HUES64 (cell line): ENCODE data around the gene FHIT.

ENCODE experiments used
- H3K27ac ChIP-seq: 2 replicates; pipeline ENCODE4 v1.7.0; 2013; ENCODE audit warnings: low read depth, low read length, inconsistent platforms
- H3K27me3 ChIP-seq: 2 replicates; pipeline ENCODE4 v1.6.1; 2013; ENCODE audit warnings: mild to moderate bottlenecking, low read length; ENCODE audit not compliant: insufficient read depth
- H3K36me3 ChIP-seq: 2 replicates; pipeline ENCODE4 v1.6.1; 2013; ENCODE audit warnings: mild to moderate bottlenecking, low read length; ENCODE audit not compliant: insufficient read depth
- H3K4me1 ChIP-seq: 2 replicates; pipeline ENCODE4 v1.6.1; 2013; ENCODE audit warnings: mild to moderate bottlenecking, low read length, moderate library complexity; ENCODE audit not compliant: insufficient read depth
- H3K4me3 ChIP-seq: 2 replicates; pipeline ENCODE4 v1.5.1; 2013; ENCODE audit warnings: mild to moderate bottlenecking, low read length, moderate library complexity
- H3K9ac ChIP-seq: 2 replicates; pipeline ENCODE4 v1.6.1; 2013; ENCODE audit warnings: mild to moderate bottlenecking, low read depth, low read length
- H3K9me3 ChIP-seq: 2 replicates; pipeline ENCODE4 v1.6.1; 2013; ENCODE audit warnings: low read depth, low read length; ENCODE audit not compliant: insufficient read depth
- WGBS: fragments of 150-250, 120-280 bp; methylation state at CpG from one replicate; pipeline ENCODE4 v1.1.7; 2013; ENCODE audit warnings: missing lambda C conversion rate; 5-methylcytosine and 5-hydroxymethylcytosine counted together

The FHIT gene

GRCh38 chr3:60000311-60001105 lies 1250.7 kb downstream of the FHIT start:
- Histone ChIP-seq H3K9ac (no peak overlapping the region), H3K9me3 (no peaks in the 10 kb centered on the region), H3K4me1 (peaks cover 18% of the 10 kb centered on the region), H3K27ac (no peak overlapping the region), H3K36me3 (no peaks in the 10 kb centered on the region), H3K4me3 (no peak overlapping the region), H3K27me3 (no peaks in the 10 kb centered on the region)
- 98% methylated on average over 5 of the region's 6 CpGs for WGBS

- Histone ChIP-seq H3K27me3 (no peaks in the 10 kb centered on the region), H3K36me3 (no peaks in the 10 kb centered on the region), H3K9ac (no peak overlapping the region), H3K9me3 (no peaks in the 10 kb centered on the region), H3K4me3 (no peak overlapping the region), H3K4me1 (peaks cover 24% of the 10 kb centered on the region), H3K27ac (no peak overlapping the region)
- 81% methylated on average over 6 of the region's 6 CpGs for WGBS
Observed at GRCh38 chr3:59998058-59998457, 1253.2 kb downstream of the FHIT start.

- Histone ChIP-seq H3K27ac (no peak overlapping the region), H3K9me3 (no peaks in the 10 kb centered on the region), H3K9ac (no peak overlapping the region), H3K27me3 (no peaks in the 10 kb centered on the region), H3K4me1 (peaks cover 24% of the 10 kb centered on the region), H3K4me3 (no peak overlapping the region), H3K36me3 (no peaks in the 10 kb centered on the region)
- whole genome bisulfite sequencing = no CpG with 5 or more reads among the region's 1 CpG
Observed at GRCh38 chr3:59997583-59997982, 1253.7 kb downstream of the FHIT start.

- Histone ChIP-seq H3K9me3 (no peaks in the 10 kb centered on the region), H3K27ac (no peak overlapping the region), H3K27me3 (no peaks in the 10 kb centered on the region), H3K36me3 (no peaks in the 10 kb centered on the region), H3K4me1 (peaks cover 24% of the 10 kb centered on the region), H3K9ac (no peak overlapping the region), H3K4me3 (no peak overlapping the region)
- 88% methylated on average over 2 of the region's 2 CpGs for WGBS
Observed at GRCh38 chr3:59996056-59996455, 1255.2 kb downstream of the FHIT start.

GRCh38 chr3:59995563-59995962 lies 1255.7 kb downstream of the FHIT start:
- H3K36me3 ChIP-seq = no peaks in the 10 kb centered on the region
- no peak overlapping the region for H3K9ac ChIP-seq
- no peak overlapping the region for H3K27ac ChIP-seq
- H3K4me3 ChIP-seq = no peak overlapping the region
- H3K9me3 ChIP-seq = no peaks in the 10 kb centered on the region
- H3K4me1 ChIP-seq = peaks cover 24% of the 10 kb centered on the region
- no peaks in the 10 kb centered on the region for H3K27me3 ChIP-seq
- WGBS = 98% methylated on average over 4 of the region's 4 CpGs

GRCh38 chr3:59994732-59995304 lies 1256.4 kb downstream of the FHIT start:
- H3K9ac ChIP-seq = no peak overlapping the region
- 94% methylated on average over 6 of the region's 6 CpGs for WGBS
- no peaks in the 10 kb centered on the region for H3K36me3 ChIP-seq

GRCh38 chr3:59992578-59992977 lies 1258.7 kb downstream of the FHIT start:
- Histone ChIP-seq H3K27ac (no peak overlapping the region), H3K4me1 (peaks cover 13% of the 10 kb centered on the region; the same call in 1 of the 2 replicates), H3K36me3 (no peaks in the 10 kb centered on the region), H3K9me3 (no peaks in the 10 kb centered on the region), H3K9ac (no peak overlapping the region), H3K27me3 (no peaks in the 10 kb centered on the region), H3K4me3 (no peak overlapping the region)
- 97% methylated on average over 4 of the region's 4 CpGs for WGBS

More at GRCh38 chr3:59994732-59995304, 1256.4 kb downstream of the FHIT start:
- Histone ChIP-seq H3K4me1 (peaks cover 24% of the 10 kb centered on the region), H3K27ac (no peak overlapping the region), H3K4me3 (no peak overlapping the region), H3K9me3 (no peaks in the 10 kb centered on the region), H3K27me3 (no peaks in the 10 kb centered on the region)

- Histone ChIP-seq H3K36me3 (no peaks in the 10 kb centered on the region), H3K4me3 (no peak overlapping the region), H3K27me3 (no peaks in the 10 kb centered on the region), H3K9me3 (no peaks in the 10 kb centered on the region), H3K4me1 (peaks cover 5% of the 10 kb centered on the region; the same call in 1 of the 2 replicates), H3K27ac (no peak overlapping the region), H3K9ac (no peak overlapping the region)
- WGBS = 100% methylated on average over 2 of the region's 2 CpGs
Observed at GRCh38 chr3:59990915-59991314, 1260.3 kb downstream of the FHIT start.

- Histone ChIP-seq H3K36me3 (no peaks in the 10 kb centered on the region), H3K4me1 (no peaks in the 10 kb centered on the region), H3K4me3 (no peak overlapping the region), H3K9ac (no peak overlapping the region), H3K9me3 (no peaks in the 10 kb centered on the region), H3K27me3 (no peaks in the 10 kb centered on the region), H3K27ac (no peak overlapping the region)
- 72% methylated on average over 2 of the region's 3 CpGs for WGBS
Observed at GRCh38 chr3:59982510-59982909, 1268.7 kb downstream of the FHIT start.

GRCh38 chr3:59981377-59981776 lies 1269.9 kb downstream of the FHIT start:
- Histone ChIP-seq H3K9ac (no peak overlapping the region), H3K4me3 (no peak overlapping the region), H3K27me3 (no peaks in the 10 kb centered on the region), H3K36me3 (no peaks in the 10 kb centered on the region), H3K9me3 (no peaks in the 10 kb centered on the region), H3K4me1 (no peaks in the 10 kb centered on the region), H3K27ac (no peak overlapping the region)
- WGBS = 87% methylated on average over 5 of the region's 6 CpGs

- 53% methylated on average over 2 of the region's 2 CpGs for WGBS
- Histone ChIP-seq H3K4me3 (no peak overlapping the region), H3K9me3 (no peaks in the 10 kb centered on the region), H3K4me1 (no peaks in the 10 kb centered on the region), H3K36me3 (no peaks in the 10 kb centered on the region), H3K27ac (no peak overlapping the region), H3K9ac (no peak overlapping the region), H3K27me3 (no peaks in the 10 kb centered on the region)
Observed at GRCh38 chr3:59980576-59980975, 1270.7 kb downstream of the FHIT start.
